Tibial nerve (tissue), 4 donors: ENCODE data around the gene ENOX1. TPM values are rescaled to one million over a fixed set of nuclear protein-coding genes. Genes with fewer than 3 reads are reported as not detected.

Experiments
- DNase-seq, 2 donors: peaks; one replicate each; pipeline ENCODE4 v3.0.0-alpha.2; 2019; ENCODE audit warnings: low spot score in 2 of 2
- H3K27ac ChIP-seq, 4 donors: fragments of 200-600 bp; sonication (generic) in 3 of 4; one replicate each; pipeline ENCODE4 v1.5.1; 2017 to 2019; ENCODE audit warnings: mild to moderate bottlenecking in 1 of 4
- H3K27me3 ChIP-seq, 2 donors: fragments of 200-600 bp; sonication (generic) in 1 of 2; one replicate each; pipeline versions ENCODE4 v1.5.1 to v1.6.0; 2017 to 2019
- H3K36me3 ChIP-seq, 3 donors: fragments of 200-600 bp; sonication (generic); one replicate each; pipeline ENCODE4 v1.5.1; 2018 to 2019
- H3K4me1 ChIP-seq, 4 donors: fragments of 200-600 bp; sonication (generic) in 3 of 4; one replicate each; pipeline ENCODE4 v1.5.1; 2017 to 2019
- H3K4me3 ChIP-seq, 4 donors: fragments of 200-600 bp; sonication (generic) in 3 of 4; one replicate each; pipeline ENCODE4 v1.5.1; 2017 to 2019; ENCODE audit warnings: mild to moderate bottlenecking in 1 of 4, moderate library complexity in 1 of 4
- H3K9me3 ChIP-seq, 4 donors: fragments of 200-600 bp; sonication (generic) in 3 of 4; one replicate each; pipeline ENCODE4 v1.5.1; 2017 to 2019
- EP300 ChIP-seq, 2 donors: sonication (generic); formaldehyde crosslinking; IDR thresholded peaks; one replicate each; pipeline ENCODE4 v1.6.1; 2017; ENCODE audit warnings: antibody characterized with exemption in 2 of 2, mild to moderate bottlenecking in 1 of 2
- POLR2A ChIP-seq, 2 donors: fragments of 450-650 bp; IDR thresholded peaks; one replicate each; pipeline ENCODE4 v1.6.1; 2017; ENCODE audit warnings: antibody characterized with exemption in 2 of 2, mild to moderate bottlenecking in 2 of 2, moderate library complexity in 2 of 2
- WGBS, 2 donors: methylation state at CpG; one replicate each; pipeline ENCODE4 v1.1.5; 2018; 5-methylcytosine and 5-hydroxymethylcytosine counted together
- total RNA-seq, 4 donors: library from RNA; depleted of rRNA; stranded (reverse); fragments of >200 nt; gene quantifications; one replicate each; pipeline ENCODE4 v1.1.0, GENCODE V29; 2016
- TF ChIP-seq, protein P1 (sequence below), 5 experiments: fragments of 200-600 bp in 3 of 5; fragments of 450-650 bp in 2 of 5; sonication (generic) in 3 of 5; IDR thresholded peaks; one replicate each; pipeline ENCODE4 v1.5.1; 2016 to 2019; ENCODE audit warnings: antibody characterized with exemption in 5 of 5, mild to moderate bottlenecking in 3 of 5, moderate library complexity in 2 of 5

ENOX1 gene
- total RNA-seq, 4 donors from 2014 or later: 2.6 to 8.2 (median 4.6) TPM

DNA sequence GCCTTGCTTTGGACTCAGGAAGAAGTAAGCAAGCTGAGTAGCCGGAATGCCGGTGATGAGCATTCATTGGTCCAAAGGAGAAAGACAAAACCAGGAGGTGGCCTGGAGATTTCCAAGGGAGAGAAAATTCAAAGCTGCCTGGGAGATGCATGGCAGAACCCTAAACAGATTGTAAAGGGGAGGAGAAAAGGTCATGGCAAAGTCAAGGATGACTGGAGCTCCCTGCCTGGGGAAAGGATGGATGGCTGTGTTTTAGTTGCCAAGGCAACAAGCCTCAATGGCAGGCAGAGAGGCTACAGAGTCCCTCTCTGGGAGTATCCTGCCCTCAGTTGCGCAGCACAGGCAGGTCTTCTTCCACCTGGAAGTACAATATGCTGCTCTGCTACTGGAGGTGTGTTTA is 134.0 kb downstream of the ENOX1 start:
- H3K27me3 ChIP-seq: no peaks in the 10 kb centered on the region
- H3K27ac ChIP-seq: no peak overlapping the region
- 98% methylated on average over 3 of the region's 3 CpGs for WGBS, 2 donors
- no peaks in the 10 kb centered on the region for H3K4me1 ChIP-seq
- H3K4me3 ChIP-seq: no peak overlapping the region
- TF ChIP-seq, protein P1, sequence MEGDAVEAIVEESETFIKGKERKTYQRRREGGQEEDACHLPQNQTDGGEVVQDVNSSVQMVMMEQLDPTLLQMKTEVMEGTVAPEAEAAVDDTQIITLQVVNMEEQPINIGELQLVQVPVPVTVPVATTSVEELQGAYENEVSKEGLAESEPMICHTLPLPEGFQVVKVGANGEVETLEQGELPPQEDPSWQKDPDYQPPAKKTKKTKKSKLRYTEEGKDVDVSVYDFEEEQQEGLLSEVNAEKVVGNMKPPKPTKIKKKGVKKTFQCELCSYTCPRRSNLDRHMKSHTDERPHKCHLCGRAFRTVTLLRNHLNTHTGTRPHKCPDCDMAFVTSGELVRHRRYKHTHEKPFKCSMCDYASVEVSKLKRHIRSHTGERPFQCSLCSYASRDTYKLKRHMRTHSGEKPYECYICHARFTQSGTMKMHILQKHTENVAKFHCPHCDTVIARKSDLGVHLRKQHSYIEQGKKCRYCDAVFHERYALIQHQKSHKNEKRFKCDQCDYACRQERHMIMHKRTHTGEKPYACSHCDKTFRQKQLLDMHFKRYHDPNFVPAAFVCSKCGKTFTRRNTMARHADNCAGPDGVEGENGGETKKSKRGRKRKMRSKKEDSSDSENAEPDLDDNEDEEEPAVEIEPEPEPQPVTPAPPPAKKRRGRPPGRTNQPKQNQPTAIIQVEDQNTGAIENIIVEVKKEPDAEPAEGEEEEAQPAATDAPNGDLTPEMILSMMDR (IDR thresholded peaks at IDR 0.05): no peak
- TF ChIP-seq POLR2A (IDR thresholded peaks at IDR 0.05) (no peak), EP300 (IDR thresholded peaks at IDR 0.05) (no peak)
- no peaks in the 10 kb centered on the region for H3K36me3 ChIP-seq
- no peak for DNase-seq
- no peaks in the 10 kb centered on the region for H3K9me3 ChIP-seq

DNA sequence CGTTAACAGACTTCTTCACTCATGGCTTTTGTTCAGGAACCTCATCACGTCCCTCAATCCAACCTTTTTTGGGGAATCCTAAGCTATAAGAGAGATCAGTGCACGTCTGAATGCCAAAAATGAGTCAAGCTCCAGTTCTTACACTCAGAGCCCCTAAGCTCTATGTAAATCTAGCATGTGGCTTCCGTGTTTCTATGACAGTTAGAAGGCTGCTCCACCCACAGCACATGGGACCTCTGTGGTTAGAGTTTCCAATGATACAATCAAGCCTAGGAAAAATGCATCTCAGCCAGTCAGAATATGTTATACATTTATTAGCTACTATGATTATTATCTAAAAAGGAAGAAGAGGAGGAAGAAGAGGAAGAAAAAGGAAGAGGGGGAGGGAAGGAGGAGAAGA is 135.9 kb downstream of the ENOX1 start:
- WGBS, 2 donors: 81 to 93% methylated on average over 4 of the region's 4 CpGs
- H3K4me1 ChIP-seq: no peaks in the 10 kb centered on the region
- TF ChIP-seq EP300 (IDR thresholded peaks at IDR 0.05): no peak
- TF ChIP-seq POLR2A (IDR thresholded peaks at IDR 0.05): no peak
- TF ChIP-seq, protein P1 (IDR thresholded peaks at IDR 0.05): no peak
- no peak overlapping the region for H3K27ac ChIP-seq
- H3K36me3 ChIP-seq: no peaks in the 10 kb centered on the region
- no peak overlapping the region for H3K4me3 ChIP-seq
- H3K9me3 ChIP-seq: no peaks in the 10 kb centered on the region
- H3K27me3 ChIP-seq: no peaks in the 10 kb centered on the region
- no peak for DNase-seq

- Histone ChIP-seq H3K27me3 (no peaks in the 10 kb centered on the region), H3K4me3 (no peak overlapping the region), H3K27ac (no peak overlapping the region), H3K9me3 (no peaks in the 10 kb centered on the region), H3K4me1 (no peaks in the 10 kb centered on the region), H3K36me3 (no peaks in the 10 kb centered on the region)
- no peak for DNase-seq
- WGBS, 2 donors: 86 to 90% methylated on average over 5 of the region's 5 CpGs
- TF ChIP-seq POLR2A (IDR thresholded peaks at IDR 0.05) (no peak), EP300 (IDR thresholded peaks at IDR 0.05) (no peak)
Observed at GRCh38 chr13:43648733-43649132, 138.0 kb downstream of the ENOX1 start.

GRCh38 chr13:43647471-43647870 is 139.3 kb downstream of the ENOX1 start:
- H3K27me3 ChIP-seq: no peaks in the 10 kb centered on the region
- no peaks in the 10 kb centered on the region for H3K9me3 ChIP-seq
- H3K27ac ChIP-seq: no peak overlapping the region
- WGBS, 2 donors: 44 to 48% methylated on average over 2 of the region's 2 CpGs
- H3K4me3 ChIP-seq: no peak overlapping the region
- H3K4me1 ChIP-seq: no peaks in the 10 kb centered on the region
- TF ChIP-seq EP300 (IDR thresholded peaks at IDR 0.05): no peak
- TF ChIP-seq, protein P1 (IDR thresholded peaks at IDR 0.05): no peak
- TF ChIP-seq POLR2A (IDR thresholded peaks at IDR 0.05): no peak
- no peak for DNase-seq
- H3K36me3 ChIP-seq: no peaks in the 10 kb centered on the region

GRCh38 chr13:43640476-43640875 is 146.3 kb downstream of the ENOX1 start:
- TF ChIP-seq POLR2A (IDR thresholded peaks at IDR 0.05) (no peak), EP300 (IDR thresholded peaks at IDR 0.05) (no peak)
- TF ChIP-seq, protein P1 (IDR thresholded peaks at IDR 0.05): no peak
- H3K27ac ChIP-seq: no peak overlapping the region
- DNase-seq: no peak
- H3K4me1 ChIP-seq: no peaks in the 10 kb centered on the region
- H3K27me3 ChIP-seq: no peaks in the 10 kb centered on the region
- 78 to 81% methylated on average over 1 of the region's 1 CpG for WGBS, 2 donors
- H3K4me3 ChIP-seq: no peak overlapping the region
- H3K36me3 ChIP-seq: no peaks in the 10 kb centered on the region
- no peaks in the 10 kb centered on the region for H3K9me3 ChIP-seq

DNA sequence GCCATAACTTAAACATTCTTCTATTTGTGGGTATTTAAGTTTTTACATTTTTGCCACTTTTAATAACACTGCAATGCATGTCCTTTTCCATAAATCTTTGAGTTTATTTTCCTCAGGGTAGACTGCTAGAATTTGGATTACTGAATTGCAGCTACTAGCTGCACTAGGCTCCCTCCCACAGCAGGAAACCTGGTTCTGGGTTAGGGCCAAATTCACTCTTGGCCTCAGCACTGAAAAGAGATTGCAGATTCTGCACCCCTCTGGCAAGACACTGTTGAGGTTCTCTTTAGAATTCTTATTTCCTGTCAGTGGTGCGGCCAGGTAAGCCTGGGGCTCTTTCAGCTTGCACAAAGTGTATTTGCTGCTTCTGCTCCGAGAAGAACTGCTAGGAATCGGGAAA is 155.7 kb downstream of the ENOX1 start:
- WGBS, 2 donors: 79 to 89% methylated on average over 3 of the region's 3 CpGs
- Histone ChIP-seq H3K27me3 (no peaks in the 10 kb centered on the region), H3K4me1 (no peaks in the 10 kb centered on the region), H3K9me3 (peaks cover 0 to 5% (median 0%) of the 10 kb centered on the region in 4 donors), H3K4me3 (no peak overlapping the region), H3K36me3 (no peaks in the 10 kb centered on the region), H3K27ac (no peak overlapping the region)
- no peak for DNase-seq
- no peak for TF ChIP-seq POLR2A (IDR thresholded peaks at IDR 0.05)
- no peak for TF ChIP-seq EP300 (IDR thresholded peaks at IDR 0.05)
- TF ChIP-seq, protein P1 (IDR thresholded peaks at IDR 0.05): no peak
